NOMO-1 treated with dmso at 0.1 percent for 144 hours (cell line): ENCODE results near the gene FCRL1.

Experiments
- DNase-seq: peaks from one replicate; lab custom pipeline; 2025; ENCODE audit not compliant: unreplicated experiment; lab: John Stamatoyannopoulos, UW

The FCRL1 gene

GRCh38 chr1:157803851-157804250 is 16.1 kb downstream of the FCRL1 start:
- DNase-seq, result no peak

DNA sequence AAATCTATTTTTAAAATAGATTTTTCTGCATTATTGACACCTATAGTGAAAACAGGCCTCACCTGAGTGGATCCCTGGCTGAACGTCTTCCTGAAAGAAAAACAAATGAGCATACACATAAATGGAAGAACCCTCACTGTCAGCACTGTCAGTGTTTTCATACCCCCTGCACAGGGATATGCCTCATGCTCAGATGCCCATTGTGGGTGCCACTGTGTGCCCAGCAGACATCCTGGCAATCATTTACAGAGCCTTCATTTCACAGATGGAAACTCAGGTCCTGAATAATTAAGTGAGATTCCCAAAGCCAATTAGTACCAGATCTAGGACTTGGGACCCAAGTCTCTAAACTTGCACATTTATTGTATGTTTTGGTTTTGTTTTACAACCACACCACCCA is 19.9 kb downstream of the FCRL1 start:
- no peak for DNase-seq

- DNase-seq, result no peak
These were observed 21.7 kb downstream of the FCRL1 start for GRCh38 chr1:157798211-157798610.

DNA sequence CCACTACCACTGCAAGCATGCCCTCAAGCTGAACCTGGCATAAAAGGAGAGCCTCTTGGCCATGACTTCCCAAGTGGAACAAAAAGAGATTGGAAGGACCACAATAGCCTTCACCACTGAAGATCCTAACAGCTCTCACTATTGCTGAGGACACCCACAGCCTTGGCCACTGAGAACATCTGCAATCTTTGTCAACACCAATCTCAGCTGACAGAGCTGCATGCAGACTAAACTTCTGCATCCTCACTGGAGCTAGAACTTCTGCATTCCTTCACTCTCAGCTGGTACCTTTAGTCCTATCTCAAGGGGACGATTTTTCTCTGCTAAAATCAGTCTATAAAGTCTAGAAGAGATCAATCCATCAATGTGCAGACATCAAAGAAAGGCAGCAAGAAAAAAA is 34.7 kb downstream of the FCRL1 start:
- DNase-seq, result no peak

DNA sequence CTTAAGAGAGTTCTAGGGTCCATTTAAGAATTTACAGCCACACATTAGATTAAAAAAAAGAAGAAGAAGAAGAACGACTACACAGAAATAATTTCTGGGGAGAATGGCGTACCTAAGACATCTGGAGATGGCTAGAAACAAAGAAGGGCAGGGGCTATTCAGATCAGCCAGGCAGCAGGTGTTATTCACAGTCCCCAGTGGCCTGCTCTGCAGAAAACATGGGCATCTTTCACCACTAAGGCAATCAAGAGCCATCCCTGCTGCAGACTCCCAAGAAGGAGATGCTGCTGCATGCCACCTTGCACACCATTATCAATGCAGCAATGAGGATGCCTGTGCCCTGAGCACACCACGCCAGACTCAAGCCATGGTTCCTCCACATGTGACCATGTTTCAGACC is 35.1 kb downstream of the FCRL1 start:
- DNase-seq, result no peak

DNA sequence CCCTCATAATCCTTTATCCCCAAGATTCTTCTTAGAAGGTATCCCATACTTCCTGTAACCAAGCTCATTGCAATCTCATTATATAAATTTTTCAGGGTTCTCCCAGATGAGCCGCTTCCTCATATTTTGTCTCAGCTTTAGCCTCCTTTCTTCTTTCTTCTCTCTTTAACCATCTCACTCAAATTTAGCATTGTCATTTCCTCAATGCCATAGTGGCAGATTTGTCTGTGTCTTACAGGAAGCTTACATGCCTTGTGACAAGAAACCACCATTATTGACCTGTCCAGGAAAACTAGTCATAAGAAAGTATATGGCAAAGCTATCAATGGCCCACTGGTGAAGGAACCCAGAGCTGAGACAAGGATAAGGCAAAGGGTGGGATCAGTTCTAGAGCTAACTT is 37.0 kb downstream of the FCRL1 start:
- peak; percentile 31 for DNase-seq

DNA sequence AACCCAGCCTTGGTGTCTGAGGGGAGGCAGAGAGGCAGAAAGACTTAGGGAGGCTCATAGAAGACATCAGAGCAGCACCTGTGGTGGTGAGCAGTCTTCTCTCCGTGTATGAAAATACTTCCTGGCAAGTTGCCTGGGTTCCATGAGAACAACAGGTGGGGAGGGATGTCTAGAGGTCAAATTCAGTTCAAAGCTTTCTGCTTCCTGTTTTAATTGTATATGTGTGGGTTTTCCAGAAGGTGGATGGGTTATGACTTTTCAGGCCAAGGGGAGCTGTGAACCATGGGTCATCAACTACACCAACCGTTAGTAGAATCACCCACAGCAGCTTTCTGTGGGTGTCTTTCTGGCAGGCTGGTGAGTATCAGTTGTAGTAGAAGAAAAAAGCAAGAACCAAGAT is 38.9 kb downstream of the FCRL1 start:
- no peak for DNase-seq

DNA sequence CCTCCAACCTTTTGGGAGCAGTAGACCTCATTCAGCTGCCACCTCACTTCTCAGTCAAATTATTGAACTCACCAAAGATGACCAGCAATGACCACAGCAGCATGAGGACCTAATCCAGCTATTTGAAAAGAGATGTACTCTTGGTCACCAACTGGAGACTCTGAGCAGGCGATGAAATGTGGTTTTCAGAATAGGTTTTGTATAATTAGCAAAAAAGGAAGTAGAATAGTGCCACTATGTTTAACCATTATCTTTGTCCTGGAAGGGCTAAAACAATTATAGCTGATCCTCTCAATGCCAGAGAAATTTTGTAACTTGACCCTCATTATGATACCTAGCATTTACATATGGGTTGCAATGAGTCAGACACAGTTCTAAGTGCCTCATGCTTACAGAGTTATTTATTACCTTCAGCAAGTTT is 42.9 kb downstream of the FCRL1 start, which contains the start of gene FCRL2:
Gene FCRL2, minus strand, starts transcription at position 162 of the 421 bp plus-strand sequence. Its CDS starts 59 bp downstream, at position 103.
- DNase-seq, result peak; percentile 72

DNA sequence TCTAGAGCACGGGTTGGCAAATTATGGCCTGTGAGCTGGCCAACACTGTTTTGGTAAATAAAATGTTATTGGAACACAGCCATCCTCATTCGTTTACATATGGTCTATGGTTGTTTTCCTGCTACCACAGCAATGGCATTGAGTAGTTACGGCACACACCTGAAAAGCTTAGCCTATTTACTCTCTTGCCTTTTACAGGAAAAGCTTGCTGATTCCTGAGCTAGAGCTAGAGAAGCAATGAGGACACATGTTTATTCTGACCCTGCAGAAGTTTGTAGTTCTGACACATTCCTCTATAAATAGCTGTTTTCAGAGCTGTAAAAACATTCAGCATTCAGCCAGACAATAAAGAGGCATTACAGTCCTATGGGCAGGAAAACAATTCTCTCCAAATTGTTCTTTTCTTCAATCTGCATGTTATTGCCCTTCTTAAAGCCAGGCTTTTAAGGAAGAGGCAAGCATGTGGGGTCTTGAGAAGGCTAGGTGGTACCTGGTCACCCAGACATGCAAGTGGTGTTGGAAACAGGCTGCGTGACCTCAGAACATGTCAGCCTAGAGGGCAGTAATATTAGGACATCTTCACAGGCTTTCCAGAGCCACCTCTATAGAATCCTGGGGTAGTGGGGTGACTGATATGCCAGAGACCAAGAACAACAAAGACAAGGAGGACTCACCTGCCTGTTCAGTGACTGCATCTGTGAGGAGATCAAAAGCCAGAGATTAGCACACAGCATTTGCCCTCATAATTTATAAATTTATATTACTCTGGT is 44.6 kb downstream of the FCRL1 start:
- DNase-seq, result no peak

DNA sequence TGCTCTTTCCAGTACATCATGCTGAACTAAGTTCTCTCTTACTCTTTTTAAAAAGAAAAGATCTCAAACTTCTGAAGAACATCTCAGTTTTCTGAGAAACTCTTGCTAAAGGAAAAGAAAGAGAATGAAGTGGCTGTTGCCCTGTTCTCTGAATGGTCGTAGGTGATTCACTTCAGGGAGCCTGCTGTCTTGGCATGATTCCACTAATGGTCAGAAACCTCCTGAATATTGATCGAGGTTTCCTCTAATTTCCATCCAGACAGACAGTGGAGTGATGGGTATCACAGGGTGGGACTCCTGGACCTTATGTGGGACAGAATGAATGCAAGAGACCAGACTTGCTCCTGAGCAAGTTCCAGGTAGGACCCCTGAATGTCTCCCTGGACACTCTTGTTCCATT is 45.5 kb downstream of the FCRL1 start:
- no peak for DNase-seq

GRCh38 chr1:157773493-157774350 is 46.2 kb downstream of the FCRL1 start:
- DNase-seq, result peak; percentile 65

- DNase-seq, result peak; percentile 40
These were observed 48.1 kb downstream of the FCRL1 start for GRCh38 chr1:157771661-157772425.

GRCh38 chr1:157770442-157771043 is 49.4 kb downstream of the FCRL1 start:
- DNase-seq, result no peak

DNA sequence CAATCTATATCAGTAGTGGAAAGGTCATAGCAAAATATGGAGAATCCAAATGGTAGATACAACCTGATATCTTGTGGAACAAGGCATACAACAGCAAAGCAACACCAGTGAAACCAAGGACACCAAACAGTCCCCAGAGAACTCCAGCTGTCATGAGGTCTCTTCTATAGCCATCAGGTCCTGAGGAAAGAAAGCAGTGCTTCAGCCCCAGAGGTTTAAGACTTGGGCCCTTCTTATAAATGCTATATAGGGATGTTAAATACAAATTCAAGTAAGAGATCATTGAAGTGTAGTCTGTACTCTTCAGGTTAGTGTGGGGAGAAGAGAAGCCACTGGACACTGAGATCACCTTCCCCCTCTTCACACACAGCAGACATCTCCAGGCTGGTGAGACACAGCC is 53.1 kb downstream of the FCRL1 start:
- DNase-seq, result no peak

GRCh38 chr1:157758018-157758417 is 61.9 kb downstream of the FCRL1 start:
- DNase-seq, result no peak

- DNase-seq, result no peak
These were observed 66.3 kb downstream of the FCRL1 start for GRCh38 chr1:157753611-157754010.

DNA sequence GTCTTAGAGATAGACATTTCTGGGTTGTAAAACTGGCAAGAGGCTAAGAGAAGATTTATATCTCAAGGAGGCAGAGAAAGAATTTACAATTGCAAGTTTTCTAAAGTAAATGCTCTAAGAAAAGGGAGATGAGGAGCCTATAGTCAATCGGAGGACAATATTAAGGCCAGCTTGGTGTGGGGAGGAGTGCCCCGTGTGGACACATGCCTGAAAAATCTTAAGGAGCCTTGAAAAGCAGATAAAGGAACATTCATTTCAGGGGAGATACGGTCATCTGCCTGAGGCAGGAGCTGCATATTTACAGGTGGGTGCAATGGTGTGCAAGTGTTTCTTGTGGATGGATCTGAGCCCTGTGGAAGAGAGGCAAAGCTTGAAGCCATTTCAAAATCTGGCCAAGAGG is 68.6 kb downstream of the FCRL1 start:
- DNase-seq, result no peak

DNA sequence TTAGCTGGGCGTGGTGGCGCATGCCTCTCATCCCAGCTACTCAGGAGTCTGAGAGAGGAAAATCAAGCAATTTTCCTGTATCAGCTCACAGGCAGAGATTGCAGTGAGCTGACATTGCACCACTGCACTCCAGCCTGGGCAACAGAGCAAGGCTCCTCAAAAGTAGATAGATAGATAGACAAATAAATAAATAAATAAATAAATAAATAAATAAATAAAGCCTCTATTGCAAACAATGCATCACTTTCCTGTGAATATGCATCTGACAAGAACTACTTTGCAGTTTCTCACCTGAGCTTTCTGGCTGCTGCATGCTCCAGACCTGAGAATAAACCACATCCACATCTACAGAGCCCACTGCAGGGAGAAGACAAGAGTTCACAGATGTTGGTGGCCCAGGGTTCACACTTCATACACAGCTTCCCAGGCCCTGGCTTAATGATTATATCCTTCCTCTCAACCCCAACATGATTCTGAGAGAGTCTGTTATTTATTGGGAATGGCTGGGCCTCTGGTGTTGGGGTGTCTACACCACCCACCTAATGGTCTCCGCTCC is 71.6 kb downstream of the FCRL1 start:
- DNase-seq, result no peak
